Stimulated activated CD4-positive, alpha-beta T cell treated with anti-CD3 and anti-CD28 coated beads, Interleukin-12 subunit alpha, Interleukin-12 subunit beta, amount 100 ng/mL, for 4 hours (primary cell): ENCODE measurements around the gene CNOT4.

Experiments
- DNase-seq: peaks from one replicate; pipeline ENCODE4 v3.0.0-alpha.2; 2020

Gene CNOT4

DNA sequence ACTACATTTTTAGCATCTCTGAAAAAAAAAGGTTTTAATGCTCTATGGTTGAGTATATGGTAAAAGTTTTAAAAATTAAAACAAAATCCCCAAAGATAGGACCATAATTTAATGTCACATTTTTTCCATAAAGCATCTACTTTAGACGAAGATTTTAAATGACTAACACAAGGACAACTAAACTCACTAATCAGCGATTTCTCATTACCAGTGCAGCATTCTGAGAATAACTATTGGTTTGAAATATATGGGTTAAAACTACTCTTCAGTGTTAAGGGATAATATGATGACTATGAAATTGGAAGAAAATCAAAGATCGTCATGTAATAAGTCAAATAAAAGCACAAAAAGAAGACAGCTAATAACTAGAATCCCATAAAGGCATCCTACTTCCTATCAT lies 118.4 kb downstream of the CNOT4 start:
- no peak for DNase-seq

DNA sequence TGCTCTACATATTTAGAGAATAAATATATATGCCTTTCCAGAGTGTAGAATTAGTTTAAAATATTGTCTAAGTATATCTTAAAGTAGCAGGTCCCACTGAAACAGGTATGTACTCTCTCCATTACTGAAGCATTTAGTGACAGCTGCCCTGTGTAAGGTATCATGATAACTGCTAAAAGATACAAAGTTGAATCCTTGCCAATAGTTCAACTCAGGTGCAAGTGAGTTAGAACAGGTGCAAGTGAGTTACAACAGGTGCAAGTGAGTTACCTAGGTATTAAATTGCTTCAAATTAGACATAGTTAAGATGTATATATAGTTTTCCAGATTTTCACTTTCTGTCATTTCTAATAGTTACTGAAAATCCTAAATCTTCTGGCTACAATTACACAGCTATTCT lies 119.1 kb downstream of the CNOT4 start:
- no peak for DNase-seq

- DNase-seq = no peak
Measured at GRCh38 chr7:135389971-135390370, 119.9 kb downstream of the CNOT4 start.

- DNase-seq = no peak
Measured at GRCh38 chr7:135388616-135389015, 121.3 kb downstream of the CNOT4 start.

DNA sequence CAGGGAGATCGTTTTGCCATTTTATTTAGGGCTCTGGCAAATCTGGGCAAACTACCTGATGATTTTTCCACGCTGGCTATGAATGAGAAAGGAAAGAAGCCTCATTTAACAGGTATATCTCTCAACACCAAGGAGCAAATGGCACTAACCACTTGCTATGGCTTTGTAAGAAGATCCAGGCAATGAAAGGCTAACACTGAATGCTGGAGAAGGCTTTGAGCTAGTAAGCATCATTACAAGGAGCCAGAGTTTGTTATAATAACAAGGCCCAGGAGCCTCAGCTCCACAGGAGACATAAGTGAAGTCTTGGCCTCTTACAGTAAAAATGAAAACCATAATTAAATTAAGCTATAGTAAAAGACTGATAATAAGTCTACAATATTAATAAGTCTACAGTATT lies 123.1 kb downstream of the CNOT4 start:
- DNase-seq = no peak

GRCh38 chr7:135386181-135386580 lies 123.7 kb downstream of the CNOT4 start:
- DNase-seq = no peak

DNA sequence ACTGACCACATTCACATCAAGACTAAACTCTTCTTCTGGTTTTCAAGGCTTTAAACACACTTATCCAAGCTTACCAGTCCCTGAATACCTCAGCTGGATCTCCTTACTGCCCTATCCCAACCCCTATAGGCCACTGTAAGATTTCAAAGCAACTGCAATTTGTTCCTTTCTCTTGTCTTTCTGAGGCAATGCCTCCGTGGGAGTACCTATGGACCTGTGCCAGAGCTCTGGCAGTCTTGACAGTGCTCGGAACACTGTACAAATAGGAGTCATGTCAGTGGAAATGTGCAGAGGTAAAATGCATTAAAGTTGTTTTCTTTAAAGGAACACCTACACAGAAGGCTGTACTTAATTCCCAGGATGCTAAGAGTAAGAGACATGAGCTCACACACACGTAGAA lies 124.7 kb downstream of the CNOT4 start:
- DNase-seq = no peak

GRCh38 chr7:135383525-135384175 lies 126.3 kb downstream of the CNOT4 start:
- no peak for DNase-seq

DNA sequence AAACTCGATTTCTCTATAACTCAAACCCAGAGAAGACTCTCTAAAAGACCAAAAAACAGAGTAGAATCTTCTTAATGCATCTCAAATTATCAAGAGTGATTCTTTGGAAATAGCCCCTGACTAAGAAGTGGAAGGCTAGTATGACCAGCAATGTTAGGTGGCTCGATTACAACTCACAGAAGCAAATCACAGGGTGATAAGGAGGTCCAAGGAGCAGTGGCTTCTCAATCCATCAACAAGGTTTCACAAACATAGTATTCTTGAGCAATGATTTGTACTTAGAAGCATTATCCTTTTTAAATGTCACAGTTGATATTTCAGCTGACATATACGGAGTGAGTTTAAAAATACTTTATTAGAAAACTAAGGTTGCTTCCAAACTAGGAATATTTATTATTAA lies 127.7 kb downstream of the CNOT4 start:
- no peak for DNase-seq

GRCh38 chr7:135381369-135381768 lies 128.5 kb downstream of the CNOT4 start:
- no peak for DNase-seq

DNA sequence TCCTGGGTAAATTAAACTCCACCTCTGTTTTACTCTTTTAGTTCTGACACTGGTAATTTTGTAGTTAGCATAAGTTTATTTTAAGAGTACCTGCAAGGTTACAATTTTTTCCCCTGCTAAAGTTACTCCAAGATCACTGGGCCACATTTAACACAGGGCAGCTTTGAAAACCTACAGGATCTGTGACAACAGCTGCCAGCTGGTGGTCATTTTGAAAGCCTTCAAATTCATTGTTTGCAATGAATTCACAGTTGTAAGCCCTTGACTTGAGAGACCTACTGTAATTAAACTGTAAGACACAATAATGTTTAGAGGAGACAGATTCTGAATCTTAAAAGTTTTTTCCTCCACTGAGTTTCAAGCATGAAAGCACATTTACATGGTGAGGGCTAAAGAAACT lies 129.6 kb downstream of the CNOT4 start:
- DNase-seq = no peak

DNA sequence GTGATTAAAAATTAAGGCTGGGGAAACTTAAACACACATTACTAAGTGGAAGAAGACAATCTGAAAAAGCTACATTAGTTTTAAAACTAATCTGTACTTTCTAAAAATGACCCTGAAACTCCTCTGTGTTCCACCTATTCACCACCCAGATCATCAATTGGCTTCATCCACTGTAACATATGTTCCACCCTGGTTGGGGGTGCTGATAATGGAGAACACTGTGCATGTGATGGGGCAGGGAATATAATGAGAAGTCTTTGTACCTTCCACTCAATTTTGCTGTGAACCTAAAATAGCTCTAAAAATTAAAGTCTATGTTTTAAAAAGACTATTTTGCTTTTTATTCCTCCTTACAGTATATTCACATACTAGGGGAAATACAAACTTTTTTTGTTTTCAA lies 132.7 kb downstream of the CNOT4 start:
- no peak for DNase-seq

DNA sequence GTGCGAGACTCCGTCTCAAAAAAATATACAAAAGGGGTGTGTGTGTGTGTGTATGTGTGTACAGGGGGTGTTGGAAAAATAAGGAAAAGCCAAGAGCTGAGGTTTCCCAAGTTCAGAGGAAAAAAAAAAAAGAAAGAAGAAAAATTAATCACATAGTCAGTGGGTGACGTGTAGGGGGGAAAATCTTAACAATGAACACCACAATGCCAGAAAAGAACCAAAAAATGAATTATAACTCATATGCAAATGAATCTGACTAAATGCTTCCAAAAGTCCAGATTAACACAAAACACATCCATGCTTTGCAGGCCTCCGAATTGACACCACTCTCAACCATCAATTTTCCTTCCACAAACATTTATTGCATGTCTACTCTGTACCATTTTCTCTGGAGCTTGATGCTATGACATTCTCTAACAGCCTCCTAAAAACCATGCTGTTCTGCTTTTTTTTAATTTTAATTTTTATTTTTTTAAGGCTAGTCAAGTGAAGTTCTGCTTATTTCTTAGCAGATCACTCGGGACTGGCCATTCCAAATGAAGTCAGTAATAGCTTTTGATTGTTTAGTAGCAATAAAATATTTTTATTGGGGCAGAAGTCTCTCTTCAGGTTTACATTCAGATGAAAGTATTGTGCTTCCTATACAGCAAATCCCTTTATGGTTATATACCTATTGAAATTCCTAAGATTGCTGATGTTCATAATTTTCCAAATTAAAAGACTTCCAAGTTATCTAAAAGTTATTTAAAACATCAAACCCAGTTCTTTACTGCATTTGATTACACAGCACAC lies 133.8 kb downstream of the CNOT4 start:
- no peak for DNase-seq

DNA sequence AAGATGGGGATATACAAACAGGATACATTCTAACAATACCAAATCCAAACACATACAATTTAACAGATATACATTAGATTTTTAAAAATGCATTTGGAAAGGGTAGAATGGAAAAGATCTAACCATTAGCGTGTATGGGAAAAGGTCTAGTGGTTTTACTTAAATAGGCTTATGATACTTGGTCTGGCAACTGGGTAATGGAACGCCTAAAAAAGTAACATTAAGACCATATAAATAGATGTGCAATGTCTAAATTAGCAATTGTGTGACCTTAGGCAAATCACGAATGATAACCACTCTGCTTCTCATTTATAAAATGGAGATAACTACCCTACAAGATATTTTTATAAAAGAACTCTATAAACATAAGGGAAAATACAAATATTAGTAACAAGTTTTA lies 135.2 kb downstream of the CNOT4 start:
- DNase-seq = no peak

DNA sequence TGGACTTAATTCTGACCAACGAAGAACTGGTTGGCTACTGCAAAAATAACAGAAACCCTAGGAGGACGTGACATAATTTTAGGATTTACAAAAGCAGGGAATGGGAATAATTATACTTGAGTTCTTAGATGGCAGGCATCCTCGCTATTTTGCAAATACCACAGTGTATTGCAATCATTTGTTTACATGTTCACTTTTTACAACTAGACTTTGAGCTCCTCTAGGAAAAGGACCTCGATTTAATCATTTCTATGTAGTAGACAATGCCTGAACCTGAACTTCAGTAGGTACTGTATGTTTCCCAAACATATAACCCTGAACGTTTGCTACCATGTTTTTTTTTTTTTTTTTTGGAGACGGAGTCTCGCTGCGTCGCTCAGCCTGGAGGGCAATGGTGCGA lies 137.7 kb downstream of the CNOT4 start:
- DNase-seq = no peak

DNA sequence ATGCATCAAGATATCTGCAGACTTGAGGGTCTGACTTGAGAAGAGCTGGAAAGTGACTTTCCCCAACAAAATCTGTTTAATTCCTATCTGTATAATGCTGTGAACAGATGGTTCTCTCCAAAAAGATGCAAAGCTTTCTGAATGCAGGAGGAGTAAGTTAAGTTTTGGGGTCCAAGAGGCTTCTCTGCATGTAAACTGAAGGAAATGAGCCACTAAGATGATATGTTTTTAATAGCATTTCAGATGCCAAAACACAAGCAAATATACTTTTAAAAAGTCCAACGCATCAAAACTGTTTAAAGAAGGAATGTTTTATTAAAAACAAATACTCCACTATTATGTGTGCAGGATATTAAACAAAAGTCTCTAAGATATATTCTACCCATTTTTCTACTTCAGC lies 139.2 kb downstream of the CNOT4 start:
- DNase-seq = no peak

DNA sequence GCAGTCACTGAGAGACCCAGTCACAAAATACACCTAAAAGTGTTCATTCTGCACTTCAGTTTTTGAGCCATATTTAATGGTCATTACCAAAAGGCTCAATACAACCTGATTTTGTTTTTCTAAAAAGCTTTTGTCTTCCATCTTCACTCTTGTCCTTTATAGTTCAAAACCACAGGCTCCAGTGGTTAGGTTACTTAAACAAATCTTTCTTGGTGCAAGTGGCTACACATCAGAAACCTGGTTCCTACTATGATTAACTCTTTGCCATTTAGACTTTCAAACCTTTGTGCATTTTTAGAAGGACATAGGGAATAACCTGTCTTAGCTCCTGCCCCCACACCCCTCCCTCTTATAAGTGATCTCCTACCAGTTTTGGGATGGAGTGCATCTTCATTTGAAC lies 140.5 kb downstream of the CNOT4 start:
- no peak for DNase-seq

GRCh38 chr7:135368416-135369186 lies 141.3 kb downstream of the CNOT4 start:
- no peak for DNase-seq

DNA sequence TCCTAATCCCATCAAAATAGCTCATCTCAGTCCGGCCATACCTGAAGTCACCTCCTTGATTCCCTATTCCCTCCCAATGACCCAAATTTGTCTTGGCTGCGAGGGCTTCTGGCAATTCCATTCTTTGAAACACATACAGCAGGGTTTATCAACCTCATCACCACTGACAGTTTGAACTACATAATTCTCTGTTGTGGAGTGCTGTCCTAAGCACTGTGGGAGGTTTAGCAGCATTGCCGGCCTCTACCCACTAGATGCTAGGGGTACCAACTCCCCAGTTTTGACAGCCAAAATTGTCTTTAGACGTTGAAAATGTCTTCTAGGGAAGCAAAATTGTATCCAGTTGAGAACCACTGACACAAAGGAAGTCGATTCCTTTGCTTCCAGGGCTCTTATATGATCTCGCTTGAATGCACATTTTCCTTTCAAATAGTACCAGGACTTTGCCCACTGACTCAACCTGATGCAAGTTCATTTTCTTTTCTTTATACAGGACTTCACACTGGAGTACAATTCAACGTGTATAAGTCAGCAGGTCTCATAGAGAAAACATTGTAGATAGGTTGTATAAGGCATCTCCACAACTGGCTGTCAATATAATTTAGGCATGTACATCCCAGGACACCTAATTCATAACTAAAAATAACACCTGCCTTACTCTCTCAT lies 142.9 kb downstream of the CNOT4 start:
- no peak for DNase-seq

- no peak for DNase-seq
Measured at GRCh38 chr7:135365721-135366120, 144.2 kb downstream of the CNOT4 start.

- DNase-seq = no peak
Measured at GRCh38 chr7:135364206-135364605, 145.7 kb downstream of the CNOT4 start.

GRCh38 chr7:135362871-135363270 lies 147.0 kb downstream of the CNOT4 start:
- no peak for DNase-seq

GRCh38 chr7:135361788-135362187 lies 148.1 kb downstream of the CNOT4 start:
- DNase-seq = no peak
